ENCODE measurements around the gene DNAH10. TPM values are rescaled to one million over a fixed set of nuclear protein-coding genes. Genes with fewer than 3 reads are reported as not detected.

The DNAH10 gene
- total and polyA plus RNA-seq, 2 of the 13 experiments (the other 11 are each of a cell fraction or from before 2014, with no cell fraction given), result 0.01 to 0.02 TPM

- TF ChIP-seq ZBTB38 (CRISPR knock-in tag; IDR thresholded peaks at IDR 0.05) (no peak), ZNF740 (CRISPR knock-in tag; IDR thresholded peaks at IDR 0.05) (no peak)
Measured at GRCh38 chr12:123906711-123907420, 144.8 kb downstream of the DNAH10 start (continued).

- FAIRE-seq (peak; percentile 61), ATAC-seq (peak; percentile 45), DNase-seq (ENCODE audit: low spot score) (no peak)
- no peak overlapping the region for H3K27ac ChIP-seq (ENCODE audit: extremely low read length, insufficient read depth, low read length)
- intact Hi-C loops (cut with micrococcal nuclease; ENCODE audit: unreplicated experiment) (no loop called here), in situ Hi-C loops (cut with HindIII; ENCODE audit: extremely low pct_ligation_motif_present, low pct_unique_long_range_greater_than_20kb) (no loop called here)
- peak overlapping the region; percentile 72 for H2AFZ ChIP-seq (ENCODE audit: low read length)
- CTCF ChIA-PET (ENCODE audit: low intra/inter-chr PET ratio, low total read pairs), result interaction anchor here (0.9 kb wide), 1 partner anchor 76 kb away, joined by 3 read pairs; no protein-coding TSS in a partner anchor
- H3K9ac ChIP-seq (ENCODE audit: insufficient read depth, low read depth, low read length), result no peak overlapping the region
- H3K36me3 ChIP-seq (replicated peaks in 1 of 2; ENCODE audit: control insufficient read depth in 1 of 2, insufficient read depth in 2 of 2, low read length in 2 of 2), result no peaks in the 10 kb centered on the region
- peaks cover 20% of the 10 kb centered on the region for H3K4me1 ChIP-seq (ENCODE audit: insufficient read depth, low read length)
- peak overlapping the region; percentile 78 for H3K4me2 ChIP-seq (ENCODE audit: low read depth, low read length)
- H3K4me3 ChIP-seq (replicated peaks in 1 of 3; ENCODE audit: insufficient read depth in 1 of 3, low read depth in 2 of 3, low read length in 3 of 3), result peak overlapping the region in 2 of 3 experiments; percentile 22 to 56; a peak in 4 of 6 replicates
- H3K9me3 ChIP-seq (ENCODE audit: low read length), result no peaks in the 10 kb centered on the region
- WGBS (ENCODE audit: low lambda C conversion rate), result under 1% methylated on average over 7 of the region's 12 CpGs
- no TSS peak for BruUV-seq (replicated peaks)
- H3K79me2 ChIP-seq (ENCODE audit: insufficient read depth, low read length), result no peaks in the 10 kb centered on the region
- POLR2A ChIA-PET, result no interaction called here
- peaks cover 0 to 15% of the 10 kb centered on the region in 2 experiments; a peak in 4 of 5 replicates for H3K27me3 ChIP-seq (ENCODE audit: control insufficient read depth in 1 of 2, insufficient read depth in 2 of 2, low read length in 2 of 2)
- TF ChIP-seq ZNF382 (CRISPR knock-in tag; IDR thresholded peaks at IDR 0.05; ENCODE audit: borderline replicate concordance) (no peak), ATM (IDR thresholded peaks at IDR 0.05; ENCODE audit: borderline replicate concordance) (no peak), ARID4A (CRISPR knock-in tag; IDR thresholded peaks at IDR 0.05; ENCODE audit: borderline replicate concordance) (peak; percentile 4; the same call in 1 of the 2 replicates), UBTF (CRISPR knock-in tag; IDR thresholded peaks at IDR 0.05) (peak; percentile 50; the same call in 1 of the 2 replicates), ZFX (CRISPR knock-in tag; IDR thresholded peaks at IDR 0.05; ENCODE audit: low read depth) (0 out of 2 replicates have a peak, but pooled peaks have one; percentile 21)
- H4K20me1 ChIP-seq (ENCODE audit: insufficient read depth, low read length), result no peaks in the 10 kb centered on the region
Measured at GRCh38 chr12:123907726-123908476, 145.8 kb downstream of the DNAH10 start.
